COR-L47 (cell line): ENCODE results near the gene EARS2.

Experiments used
- DNase-seq: peaks from one replicate; lab custom pipeline; 2025; lab: John Stamatoyannopoulos, UW

Gene EARS2

GRCh38 chr16:23480257-23480656 lies 76.9 kb downstream of the EARS2 start:
- no peak for DNase-seq

DNA sequence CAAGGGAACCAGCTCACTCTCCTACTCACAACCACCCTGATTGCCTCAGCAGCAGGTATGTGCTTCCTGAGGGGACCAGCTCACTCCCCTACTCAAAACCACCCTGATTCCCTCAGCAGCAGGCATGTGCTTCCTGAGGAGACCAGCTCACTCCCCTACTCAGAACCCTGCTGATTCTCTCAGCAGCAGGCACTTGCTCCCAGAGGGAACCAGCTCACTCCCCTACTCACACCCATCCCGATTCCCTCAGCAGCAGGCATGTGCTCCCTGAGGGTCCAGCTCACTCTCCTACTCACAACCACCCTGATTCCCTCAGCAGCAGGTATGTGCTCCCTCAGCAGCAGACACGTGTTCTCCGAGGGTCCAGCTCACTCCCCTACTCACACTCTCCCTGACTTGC lies 78.0 kb downstream of the EARS2 start:
- DNase-seq, result no peak

GRCh38 chr16:23478566-23478965 lies 78.6 kb downstream of the EARS2 start:
- no peak for DNase-seq

DNA sequence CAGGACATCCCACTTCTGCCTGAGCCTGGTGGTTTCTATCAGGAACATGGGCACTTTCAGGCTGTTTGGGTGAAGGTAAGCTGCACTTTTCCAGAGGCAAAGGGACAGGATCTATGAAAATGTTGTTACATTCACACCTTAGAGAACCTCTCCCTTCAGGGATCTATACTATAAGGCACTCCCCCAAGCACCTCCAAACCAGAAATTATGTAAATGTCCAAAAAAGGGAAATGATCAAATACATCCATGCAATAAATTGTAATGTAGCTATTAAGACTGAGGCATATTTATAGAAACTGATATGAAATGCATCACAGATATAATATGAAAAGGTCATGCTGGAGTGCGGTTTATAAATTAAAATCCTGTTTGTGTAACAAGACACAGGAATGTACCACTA lies 80.9 kb downstream of the EARS2 start:
- no peak for DNase-seq
